ENCODE data around the gene UVRAG.

- no peak for TF ChIP-seq EZH2 (IDR thresholded peaks at IDR 0.05)
- TF ChIP-seq POLR2AphosphoS5 (IDR thresholded peaks at IDR 0.05; ENCODE audit: borderline replicate concordance, low read depth, low read length), result no peak
- TF ChIP-seq FOXP2 (optimal IDR thresholded peaks at IDR 0.05; ENCODE audit: control extremely low read depth, extremely low read length, insufficient read depth), result no peak
These were observed 181.8 kb downstream of the UVRAG start for GRCh38 chr11:75996523-75997442.
